Metanephros (tissue), 2 donors: ENCODE results near the gene AICDA. TPM values are rescaled to one million over a fixed set of nuclear protein-coding genes. Genes with fewer than 3 reads are reported as not detected.

ENCODE experiments used
- small RNA-seq: library from RNA; depleted of rRNA; stranded (forward); fragments of <200 nt; gene quantifications from one replicate; pipeline ENCODE3, GENCODE V24; 2014; ENCODE audit warnings: low replicate concordance
- total RNA-seq: library from RNA; depleted of rRNA; stranded (reverse); fragments of >200 nt; gene quantifications from one replicate; pipeline ENCODE4 v1.2.3, GENCODE V29; 2014

The AICDA gene
- 0.23 TPM for total RNA-seq

GRCh38 chr12:8612629-8613028, at the start of gene AICDA:
TSS of gene AICDA (minus strand) at chr12:8612859. CDS start at chr12:8612767, 92 bp downstream.

Small RNA genes within 50 kb of the gene (small RNA-seq; reads per million reads assigned to genes)
- gene RF00019 (not detected), gene RF00564 (not detected)

Other genes starting within 250 kb of the AICDA start
- 0.12 TPM for gene CLEC6A, start 156.9 kb downstream of the AICDA start, total RNA-seq
- 1.8 TPM for gene CLEC4D, start 99.4 kb downstream of the AICDA start, total RNA-seq
- 1.5 TPM for gene CLEC4E, start 72.0 kb downstream of the AICDA start, total RNA-seq
- 42.2 TPM for gene MFAP5, start 50.0 kb upstream of the AICDA start, total RNA-seq
- 69.1 TPM for gene RIMKLB, start 85.1 kb upstream of the AICDA start, total RNA-seq
- gene A2ML1, start 209.8 kb upstream of the AICDA start, total RNA-seq: 0.93 TPM